Measurements from ENCODE around the gene BPI. TPM values are rescaled to one million over a fixed set of nuclear protein-coding genes. Genes with fewer than 3 reads are reported as not detected.
"Not testable (repeated sequence)": the region's sequence is repeated elsewhere in the genome, so short reads cannot be mapped to it uniquely, and the experiment has no call there.

The BPI gene
- polyA plus RNA-seq (2013, experiment 1 of 2): not detected
- polyA plus RNA-seq (2013, experiment 2 of 2): not detected

GRCh38 chr20:38303908-38304379, at the start of gene BPI:
Gene BPI, plus strand, starts transcription at chr20:38304156. Its CDS starts 68 bp downstream, at chr20:38304224.
- Histone ChIP-seq H3K4me1 (ENCODE audit: insufficient read depth, low read length) (peaks cover 8% of the 10 kb centered on the region; the same call in 1 of the 2 replicates), H3K4me3 (ENCODE audit: low read length) (no peak within 1 kb of the TSS)

GRCh38 chr20:38254621-38255020, 49.3 kb upstream of the BPI start:
- H3K9ac ChIP-seq (ENCODE audit: low read depth, low read length); H3K9me3 ChIP-seq (ENCODE audit: insufficient read depth, low read depth, low read length); H3K4me3 ChIP-seq (ENCODE audit: low read length); H3K27me3 ChIP-seq (ENCODE audit: insufficient read depth, low read length); H3K36me3 ChIP-seq (ENCODE audit: insufficient read depth, low read length); H3K27ac ChIP-seq (ENCODE audit: low read depth, low read length): not testable (repeated sequence)
- 88% methylated on average over 3 of the region's 4 CpGs for WGBS
- peaks cover 12% of the 10 kb centered on the region for H3K4me1 ChIP-seq (ENCODE audit: insufficient read depth, low read length)

More at GRCh38 chr20:38303908-38304379, at the start of gene BPI:
- 87% methylated on average over 20 of the region's 21 CpGs for WGBS
- H3K27me3 ChIP-seq (ENCODE audit: insufficient read depth, low read length): no peaks in the 10 kb centered on the region
- no peak within 1 kb of the TSS for H3K27ac ChIP-seq (ENCODE audit: low read depth, low read length)
- no peaks in the 10 kb centered on the region for H3K9me3 ChIP-seq (ENCODE audit: insufficient read depth, low read depth, low read length)
- H3K9ac ChIP-seq (ENCODE audit: low read depth, low read length): no peak within 1 kb of the TSS
- no peaks in the 10 kb centered on the region for H3K36me3 ChIP-seq (ENCODE audit: insufficient read depth, low read length)

GRCh38 chr20:38255393-38255792, 48.6 kb upstream of the BPI start:
- no peak overlapping the region for H3K27ac ChIP-seq (ENCODE audit: low read depth, low read length)
- WGBS: 86% methylated on average over 5 of the region's 5 CpGs
- peaks cover 18% of the 10 kb centered on the region for H3K4me1 ChIP-seq (ENCODE audit: insufficient read depth, low read length)
- H3K27me3 ChIP-seq (ENCODE audit: insufficient read depth, low read length): peaks cover 12% of the 10 kb centered on the region
- H3K9me3 ChIP-seq (ENCODE audit: insufficient read depth, low read depth, low read length): no peaks in the 10 kb centered on the region
- H3K9ac ChIP-seq (ENCODE audit: low read depth, low read length): no peak overlapping the region
- no peaks in the 10 kb centered on the region for H3K36me3 ChIP-seq (ENCODE audit: insufficient read depth, low read length)
- no peak overlapping the region for H3K4me3 ChIP-seq (ENCODE audit: low read length)

GRCh38 chr20:38256021-38256420, 47.9 kb upstream of the BPI start:
- Histone ChIP-seq H3K9me3 (ENCODE audit: insufficient read depth, low read depth, low read length) (no peaks in the 10 kb centered on the region), H3K4me3 (ENCODE audit: low read length) (no peak overlapping the region), H3K27ac (ENCODE audit: low read depth, low read length) (no peak overlapping the region), H3K9ac (ENCODE audit: low read depth, low read length) (no peak overlapping the region), H3K36me3 (ENCODE audit: insufficient read depth, low read length) (no peaks in the 10 kb centered on the region), H3K27me3 (ENCODE audit: insufficient read depth, low read length) (peaks cover 16% of the 10 kb centered on the region), H3K4me1 (ENCODE audit: insufficient read depth, low read length) (peaks cover 18% of the 10 kb centered on the region)
- 93% methylated on average over 4 of the region's 4 CpGs for WGBS

GRCh38 chr20:38256966-38257365, 47.0 kb upstream of the BPI start:
- H3K36me3 ChIP-seq (ENCODE audit: insufficient read depth, low read length): no peaks in the 10 kb centered on the region
- no peak overlapping the region for H3K4me3 ChIP-seq (ENCODE audit: low read length)
- 89% methylated on average over 2 of the region's 2 CpGs for WGBS
- H3K9ac ChIP-seq (ENCODE audit: low read depth, low read length): no peak overlapping the region
- peaks cover 19% of the 10 kb centered on the region for H3K27me3 ChIP-seq (ENCODE audit: insufficient read depth, low read length)
- H3K9me3 ChIP-seq (ENCODE audit: insufficient read depth, low read depth, low read length): no peaks in the 10 kb centered on the region
- H3K4me1 ChIP-seq (ENCODE audit: insufficient read depth, low read length): peaks cover 18% of the 10 kb centered on the region
- no peak overlapping the region for H3K27ac ChIP-seq (ENCODE audit: low read depth, low read length)

GRCh38 chr20:38258545-38259215, 45.3 kb upstream of the BPI start:
- Histone ChIP-seq H3K4me1 (ENCODE audit: insufficient read depth, low read length) (0 out of 2 replicates have a peak, but pooled peaks cover 6% of the 10 kb centered on the region), H3K36me3 (ENCODE audit: insufficient read depth, low read length) (no peaks in the 10 kb centered on the region), H3K27ac (ENCODE audit: low read depth, low read length) (no peak overlapping the region), H3K27me3 (ENCODE audit: insufficient read depth, low read length) (peaks cover 19% of the 10 kb centered on the region), H3K9me3 (ENCODE audit: insufficient read depth, low read depth, low read length) (no peaks in the 10 kb centered on the region), H3K9ac (ENCODE audit: low read depth, low read length) (no peak overlapping the region), H3K4me3 (ENCODE audit: low read length) (no peak overlapping the region)
- WGBS: 93% methylated on average over 7 of the region's 7 CpGs

- H3K4me3 ChIP-seq (ENCODE audit: low read length): peak overlapping the region; percentile 54
- peaks cover 19% of the 10 kb centered on the region for H3K27me3 ChIP-seq (ENCODE audit: insufficient read depth, low read length)
- no peak overlapping the region for H3K9ac ChIP-seq (ENCODE audit: low read depth, low read length)
These were observed 44.0 kb upstream of the BPI start for GRCh38 chr20:38260025-38260377.

GRCh38 chr20:38260378-38261053, 43.4 kb upstream of the BPI start, which contains the start of gene KIAA1755:
Gene KIAA1755, minus strand, starts transcription at chr20:38260735. Its CDS starts 235 bp downstream, at chr20:38260500.
- peaks cover 19% of the 10 kb centered on the region for H3K27me3 ChIP-seq (ENCODE audit: insufficient read depth, low read length)
- H3K4me3 ChIP-seq (ENCODE audit: low read length): peak within 1 kb of the TSS; percentile 54
- H3K9me3 ChIP-seq (ENCODE audit: insufficient read depth, low read depth, low read length): no peaks in the 10 kb centered on the region
- no peak within 1 kb of the TSS for H3K9ac ChIP-seq (ENCODE audit: low read depth, low read length)
- no peak within 1 kb of the TSS for H3K27ac ChIP-seq (ENCODE audit: low read depth, low read length)
- 3% methylated on average over 53 of the region's 65 CpGs for WGBS
- no peaks in the 10 kb centered on the region for H3K36me3 ChIP-seq (ENCODE audit: insufficient read depth, low read length)
- 0 out of 2 replicates have a peak, but pooled peaks cover 6% of the 10 kb centered on the region for H3K4me1 ChIP-seq (ENCODE audit: insufficient read depth, low read length)

More at GRCh38 chr20:38260025-38260377, 44.0 kb upstream of the BPI start:
- Histone ChIP-seq H3K36me3 (ENCODE audit: insufficient read depth, low read length) (no peaks in the 10 kb centered on the region), H3K27ac (ENCODE audit: low read depth, low read length) (no peak overlapping the region), H3K9me3 (ENCODE audit: insufficient read depth, low read depth, low read length) (no peaks in the 10 kb centered on the region), H3K4me1 (ENCODE audit: insufficient read depth, low read length) (0 out of 2 replicates have a peak, but pooled peaks cover 6% of the 10 kb centered on the region)
- WGBS: 14% methylated on average over 5 of the region's 5 CpGs

GRCh38 chr20:38261054-38261390, 42.9 kb upstream of the BPI start:
- Histone ChIP-seq H3K4me1 (ENCODE audit: insufficient read depth, low read length) (0 out of 2 replicates have a peak, but pooled peaks cover 6% of the 10 kb centered on the region), H3K9ac (ENCODE audit: low read depth, low read length) (no peak overlapping the region), H3K27me3 (ENCODE audit: insufficient read depth, low read length) (peaks cover 19% of the 10 kb centered on the region), H3K4me3 (ENCODE audit: low read length) (peak overlapping the region; percentile 31), H3K36me3 (ENCODE audit: insufficient read depth, low read length) (no peaks in the 10 kb centered on the region), H3K27ac (ENCODE audit: low read depth, low read length) (no peak overlapping the region), H3K9me3 (ENCODE audit: insufficient read depth, low read depth, low read length) (no peaks in the 10 kb centered on the region)
- 59% methylated on average over 8 of the region's 8 CpGs for WGBS

GRCh38 chr20:38262931-38263330, 41.0 kb upstream of the BPI start:
- Histone ChIP-seq H3K4me3 (ENCODE audit: low read length) (no peak overlapping the region), H3K9me3 (ENCODE audit: insufficient read depth, low read depth, low read length) (no peaks in the 10 kb centered on the region), H3K9ac (ENCODE audit: low read depth, low read length) (no peak overlapping the region), H3K4me1 (ENCODE audit: insufficient read depth, low read length) (0 out of 2 replicates have a peak, but pooled peaks cover 6% of the 10 kb centered on the region), H3K36me3 (ENCODE audit: insufficient read depth, low read length) (no peaks in the 10 kb centered on the region), H3K27ac (ENCODE audit: low read depth, low read length) (no peak overlapping the region), H3K27me3 (ENCODE audit: insufficient read depth, low read length) (peaks cover 22% of the 10 kb centered on the region)
- 89% methylated on average over 3 of the region's 6 CpGs for WGBS

- Histone ChIP-seq H3K9me3 (ENCODE audit: insufficient read depth, low read depth, low read length) (no peaks in the 10 kb centered on the region), H3K27me3 (ENCODE audit: insufficient read depth, low read length) (peaks cover 3% of the 10 kb centered on the region; the same call in 1 of the 2 replicates)
- 100% methylated on average over 2 of the region's 2 CpGs for WGBS
These were observed 37.5 kb upstream of the BPI start for GRCh38 chr20:38266426-38266825.

More at GRCh38 chr20:38266426-38266825, 37.5 kb upstream of the BPI start:
- Histone ChIP-seq H3K4me3 (ENCODE audit: low read length) (no peak overlapping the region), H3K4me1 (ENCODE audit: insufficient read depth, low read length) (no peaks in the 10 kb centered on the region), H3K27ac (ENCODE audit: low read depth, low read length) (no peak overlapping the region), H3K9ac (ENCODE audit: low read depth, low read length) (no peak overlapping the region), H3K36me3 (ENCODE audit: insufficient read depth, low read length) (no peaks in the 10 kb centered on the region)

All from HUES64 (cell line).